ENCODE measurements around the gene HOXA11.

The HOXA11 gene

DNA sequence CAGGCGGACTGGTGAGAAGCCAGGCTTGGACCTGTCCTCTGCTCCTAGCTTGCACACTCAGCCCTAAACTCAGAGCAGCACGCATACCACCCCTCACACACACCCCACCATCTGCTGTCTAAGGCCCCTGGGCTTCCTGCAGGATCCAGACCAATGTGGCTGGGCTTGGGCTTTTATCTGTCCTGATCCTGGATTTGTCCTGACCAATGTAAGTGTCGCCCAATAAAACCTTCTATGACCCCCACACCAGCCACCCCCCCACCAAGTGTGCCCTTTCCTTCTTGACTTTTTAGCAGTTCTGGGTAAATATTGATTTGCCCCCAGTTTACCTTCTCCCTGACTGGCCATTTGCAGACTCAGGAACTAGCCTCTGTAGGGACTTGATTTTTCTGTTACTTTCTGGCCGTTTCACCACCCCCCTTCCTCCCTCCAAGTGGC lies 16.6 kb upstream of the HOXA11 start:
- TF ChIP-seq, protein P1, sequence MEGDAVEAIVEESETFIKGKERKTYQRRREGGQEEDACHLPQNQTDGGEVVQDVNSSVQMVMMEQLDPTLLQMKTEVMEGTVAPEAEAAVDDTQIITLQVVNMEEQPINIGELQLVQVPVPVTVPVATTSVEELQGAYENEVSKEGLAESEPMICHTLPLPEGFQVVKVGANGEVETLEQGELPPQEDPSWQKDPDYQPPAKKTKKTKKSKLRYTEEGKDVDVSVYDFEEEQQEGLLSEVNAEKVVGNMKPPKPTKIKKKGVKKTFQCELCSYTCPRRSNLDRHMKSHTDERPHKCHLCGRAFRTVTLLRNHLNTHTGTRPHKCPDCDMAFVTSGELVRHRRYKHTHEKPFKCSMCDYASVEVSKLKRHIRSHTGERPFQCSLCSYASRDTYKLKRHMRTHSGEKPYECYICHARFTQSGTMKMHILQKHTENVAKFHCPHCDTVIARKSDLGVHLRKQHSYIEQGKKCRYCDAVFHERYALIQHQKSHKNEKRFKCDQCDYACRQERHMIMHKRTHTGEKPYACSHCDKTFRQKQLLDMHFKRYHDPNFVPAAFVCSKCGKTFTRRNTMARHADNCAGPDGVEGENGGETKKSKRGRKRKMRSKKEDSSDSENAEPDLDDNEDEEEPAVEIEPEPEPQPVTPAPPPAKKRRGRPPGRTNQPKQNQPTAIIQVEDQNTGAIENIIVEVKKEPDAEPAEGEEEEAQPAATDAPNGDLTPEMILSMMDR (IDR thresholded peaks at IDR 0.05; ENCODE audit: low read depth, low read length, poor library complexity, severe bottlenecking): no peak
- no peak for TF ChIP-seq EZH2phosphoT487 (IDR thresholded peaks at IDR 0.05; ENCODE audit: borderline replicate concordance, low read length)
- Histone ChIP-seq H3K4me3 (ENCODE audit: low read length) (peak overlapping the region; percentile 75; the same call in 1 of the 2 replicates), H3K4me2 (ENCODE audit: low read length) (peak overlapping the region; percentile 88; the same call in 1 of the 2 replicates)

GRCh38 chr7:27200761-27201579 lies 15.9 kb upstream of the HOXA11 start:
- Histone ChIP-seq H3K79me2 (ENCODE audit: control insufficient read depth, low read length) (no peaks in the 10 kb centered on the region), H3K27ac (ENCODE audit: low read depth, low read length) (no peak overlapping the region), H3K36me3 (ENCODE audit: control insufficient read depth, low read length) (no peaks in the 10 kb centered on the region), H3K4me3 (ENCODE audit: low read length) (peak overlapping the region; percentile 75), H3K4me2 (ENCODE audit: low read length) (peak overlapping the region; percentile 88), H3K4me1 (ENCODE audit: control insufficient read depth, low read length) (peaks cover 18% of the 10 kb centered on the region), H3K9me2 (replicated peaks; ENCODE audit: control insufficient read depth, low read length) (no peaks in the 10 kb centered on the region), H3K9me3 (ENCODE audit: control insufficient read depth, insufficient read depth, low read length) (no peaks in the 10 kb centered on the region), H3K27me3 (ENCODE audit: control insufficient read depth, low read length) (peaks cover 85% of the 10 kb centered on the region), H4K20me1 (ENCODE audit: control insufficient read depth, insufficient read depth, low read depth, low read length) (peaks cover 4% of the 10 kb centered on the region; the same call in 1 of the 2 replicates), H3F3A (ENCODE audit: control insufficient read depth, insufficient read depth) (peaks cover 2% of the 10 kb centered on the region; the same call in 1 of the 2 replicates)
- no peak; the same call in 1 of the 2 replicates for TF ChIP-seq EZH2phosphoT487 (IDR thresholded peaks at IDR 0.05; ENCODE audit: borderline replicate concordance, low read length)
- TF ChIP-seq, protein P1 (IDR thresholded peaks at IDR 0.05; ENCODE audit: low read depth, low read length, poor library complexity, severe bottlenecking): no peak

More for the DNA sequence above, 16.6 kb upstream of the HOXA11 start:
- no peaks in the 10 kb centered on the region for H3K9me3 ChIP-seq (ENCODE audit: control insufficient read depth, insufficient read depth, low read length)
- peaks cover 15% of the 10 kb centered on the region for H3K4me1 ChIP-seq (ENCODE audit: control insufficient read depth, low read length)
- H3K36me3 ChIP-seq (ENCODE audit: control insufficient read depth, low read length): no peaks in the 10 kb centered on the region
- H3K79me2 ChIP-seq (ENCODE audit: control insufficient read depth, low read length): no peaks in the 10 kb centered on the region
- H3F3A ChIP-seq (ENCODE audit: control insufficient read depth, insufficient read depth): peaks cover under 1% of the 10 kb centered on the region; the same call in 1 of the 2 replicates
- no peaks in the 10 kb centered on the region for H3K9me2 ChIP-seq (replicated peaks; ENCODE audit: control insufficient read depth, low read length)
- H3K27me3 ChIP-seq (ENCODE audit: control insufficient read depth, low read length): peaks cover 87% of the 10 kb centered on the region
- peaks cover 4% of the 10 kb centered on the region; the same call in 1 of the 2 replicates for H4K20me1 ChIP-seq (ENCODE audit: control insufficient read depth, insufficient read depth, low read depth, low read length)
- H3K27ac ChIP-seq (ENCODE audit: low read depth, low read length): no peak overlapping the region

DNA sequence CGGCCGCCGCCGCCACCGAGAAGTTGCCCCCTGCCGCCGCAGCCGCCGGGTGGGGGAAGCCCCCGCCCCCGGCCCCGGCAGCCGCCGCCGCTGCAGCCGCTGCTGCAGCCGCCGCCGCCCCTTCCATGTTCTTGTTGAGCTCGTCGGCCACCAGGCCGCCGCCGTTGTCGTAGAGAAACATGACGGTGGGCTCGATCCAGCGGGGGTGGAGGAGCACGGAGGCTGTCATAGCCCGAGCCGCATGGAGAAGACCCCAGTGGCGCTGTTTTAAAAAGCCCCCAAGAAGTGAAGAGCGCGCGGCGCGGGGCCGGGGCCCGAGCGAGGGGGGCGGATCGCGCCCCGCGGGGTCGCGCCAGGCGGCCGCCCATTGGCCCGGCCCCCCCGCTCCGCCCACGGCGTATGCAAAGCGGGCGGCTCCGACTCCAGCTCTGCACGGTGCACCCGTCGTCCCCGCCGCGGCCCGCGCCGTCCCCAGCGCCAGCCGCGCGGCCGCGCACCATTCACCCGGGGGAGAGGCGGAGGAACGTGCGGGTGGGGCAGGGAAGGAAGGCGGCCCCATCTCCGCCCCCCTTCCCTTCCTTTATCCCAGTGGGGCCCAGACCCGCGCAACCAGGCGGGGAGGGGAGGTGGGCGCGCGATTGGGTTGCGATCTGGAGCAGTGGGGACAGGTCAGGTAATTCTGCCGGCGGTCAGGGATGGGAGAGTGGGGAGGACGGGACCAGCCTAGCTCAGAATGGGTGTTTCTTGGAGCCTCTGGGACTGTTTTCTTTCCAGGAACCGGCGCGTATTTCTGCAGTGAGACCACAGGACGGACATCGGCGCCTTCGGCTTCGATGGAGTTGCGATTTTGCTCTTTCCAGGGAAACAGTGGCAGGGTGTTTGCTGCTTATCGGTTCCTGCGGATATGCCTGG lies 15.1 kb upstream of the HOXA11 start, which contains the start of gene HOXA13:
Gene HOXA13 (minus strand): TSS at position 243 of the 912 bp plus-strand sequence. CDS start 14 bp downstream, at position 229.
- H3K4me1 ChIP-seq (ENCODE audit: control insufficient read depth, low read length): peaks cover 18% of the 10 kb centered on the region
- H3K4me2 ChIP-seq (ENCODE audit: low read length): peak within 1 kb of the TSS; percentile 88
- peak; percentile 18; the same call in 1 of the 2 replicates for TF ChIP-seq EZH2phosphoT487 (IDR thresholded peaks at IDR 0.05; ENCODE audit: borderline replicate concordance, low read length)
- TF ChIP-seq, protein P1 (IDR thresholded peaks at IDR 0.05; ENCODE audit: low read depth, low read length, poor library complexity, severe bottlenecking): no peak
- peaks cover 84% of the 10 kb centered on the region for H3K27me3 ChIP-seq (ENCODE audit: control insufficient read depth, low read length)
- no peaks in the 10 kb centered on the region for H3K9me2 ChIP-seq (replicated peaks; ENCODE audit: control insufficient read depth, low read length)
- H3K9me3 ChIP-seq (ENCODE audit: control insufficient read depth, insufficient read depth, low read length): no peaks in the 10 kb centered on the region
- no peaks in the 10 kb centered on the region for H3K79me2 ChIP-seq (ENCODE audit: control insufficient read depth, low read length)
- no peaks in the 10 kb centered on the region for H3K36me3 ChIP-seq (ENCODE audit: control insufficient read depth, low read length)
- peak within 1 kb of the TSS; percentile 75 for H3K4me3 ChIP-seq (ENCODE audit: low read length)
- H3K27ac ChIP-seq (ENCODE audit: low read depth, low read length): no peak within 1 kb of the TSS
- peaks cover 4% of the 10 kb centered on the region; the same call in 1 of the 2 replicates for H4K20me1 ChIP-seq (ENCODE audit: control insufficient read depth, insufficient read depth, low read depth, low read length)
- peaks cover 2% of the 10 kb centered on the region; the same call in 1 of the 2 replicates for H3F3A ChIP-seq (ENCODE audit: control insufficient read depth, insufficient read depth)

Measured in DOHH2 (cell line).